Omental fat pad (tissue), 4 donors: ENCODE measurements around the gene CAPN14. TPM values are rescaled to one million over a fixed set of nuclear protein-coding genes. Genes with fewer than 3 reads are reported as not detected.

Experiments
- ATAC-seq: fragments of 150-250 bp; one replicate; pipeline ENCODE4 v1.9.1; 2016; ENCODE audit warnings: mild to moderate bottlenecking, moderate library complexity; ENCODE audit not compliant: low FRiP score
- DNase-seq: peaks from one replicate; pipeline ENCODE4 v3.0.0-alpha.2; 2019; ENCODE audit warnings: low spot score
- total RNA-seq, 4 donors: library from RNA; depleted of rRNA; stranded (reverse); fragments of >200 nt; gene quantifications; one replicate each; pipeline ENCODE4 v1.1.0, GENCODE V29; 2016
- TF ChIP-seq, protein P1 (sequence below), 3 donors: fragments of 450-650 bp; IDR thresholded peaks; one replicate each; pipeline ENCODE4 v1.5.1; 2016 to 2017; ENCODE audit warnings: antibody characterized with exemption in 3 of 3, mild to moderate bottlenecking in 3 of 3, moderate library complexity in 2 of 3

Gene CAPN14
- total RNA-seq, 4 donors from 2014 or later, result 0.13 TPM; not detected in 3

DNA sequence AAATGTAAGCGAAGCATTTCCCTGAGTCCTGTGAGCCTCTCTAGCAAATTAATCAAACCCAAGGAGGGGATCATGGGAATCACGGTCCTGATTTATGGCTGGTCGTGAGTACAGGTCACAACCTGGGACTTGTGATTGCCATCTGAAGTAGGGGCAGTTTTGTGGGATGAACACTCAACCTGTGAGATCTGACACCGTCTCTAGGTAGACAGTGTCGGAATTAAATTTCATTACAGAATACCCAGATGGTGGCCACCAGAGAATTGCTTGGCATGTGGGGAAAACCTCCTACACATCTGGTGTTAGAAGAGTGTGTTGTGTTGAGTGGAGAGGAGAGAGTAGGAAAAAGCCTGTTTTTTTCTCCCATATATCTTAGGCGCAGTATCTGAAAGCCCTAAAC lies 12.5 kb downstream of the CAPN14 start:
- DNase-seq, result no peak

DNA sequence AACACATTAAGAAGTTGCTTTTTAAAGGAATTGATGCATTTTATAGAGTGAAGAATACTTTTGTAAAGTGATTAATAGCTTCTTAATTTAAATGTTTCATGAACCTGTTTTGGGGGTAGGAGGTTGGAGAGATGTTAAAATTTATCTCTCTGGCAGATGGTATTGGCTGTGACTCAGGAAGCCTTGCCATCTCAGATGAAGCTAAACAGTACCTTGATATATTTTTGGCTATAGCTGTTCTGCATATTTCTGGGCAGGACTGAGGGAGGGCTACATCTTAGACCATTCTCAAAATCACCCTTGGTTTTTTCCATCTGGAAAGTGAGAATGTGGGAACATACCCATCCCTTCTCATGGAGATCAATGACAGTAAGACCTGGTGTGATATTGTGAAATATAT lies 13.4 kb downstream of the CAPN14 start:
- ATAC-seq (no peak), DNase-seq (no peak)
- TF ChIP-seq, protein P1, sequence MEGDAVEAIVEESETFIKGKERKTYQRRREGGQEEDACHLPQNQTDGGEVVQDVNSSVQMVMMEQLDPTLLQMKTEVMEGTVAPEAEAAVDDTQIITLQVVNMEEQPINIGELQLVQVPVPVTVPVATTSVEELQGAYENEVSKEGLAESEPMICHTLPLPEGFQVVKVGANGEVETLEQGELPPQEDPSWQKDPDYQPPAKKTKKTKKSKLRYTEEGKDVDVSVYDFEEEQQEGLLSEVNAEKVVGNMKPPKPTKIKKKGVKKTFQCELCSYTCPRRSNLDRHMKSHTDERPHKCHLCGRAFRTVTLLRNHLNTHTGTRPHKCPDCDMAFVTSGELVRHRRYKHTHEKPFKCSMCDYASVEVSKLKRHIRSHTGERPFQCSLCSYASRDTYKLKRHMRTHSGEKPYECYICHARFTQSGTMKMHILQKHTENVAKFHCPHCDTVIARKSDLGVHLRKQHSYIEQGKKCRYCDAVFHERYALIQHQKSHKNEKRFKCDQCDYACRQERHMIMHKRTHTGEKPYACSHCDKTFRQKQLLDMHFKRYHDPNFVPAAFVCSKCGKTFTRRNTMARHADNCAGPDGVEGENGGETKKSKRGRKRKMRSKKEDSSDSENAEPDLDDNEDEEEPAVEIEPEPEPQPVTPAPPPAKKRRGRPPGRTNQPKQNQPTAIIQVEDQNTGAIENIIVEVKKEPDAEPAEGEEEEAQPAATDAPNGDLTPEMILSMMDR (IDR thresholded peaks at IDR 0.05), result no peak

More for the DNA sequence above, 12.5 kb downstream of the CAPN14 start:
- ATAC-seq, result no peak
- TF ChIP-seq, protein P1 (IDR thresholded peaks at IDR 0.05), result no peak

DNA sequence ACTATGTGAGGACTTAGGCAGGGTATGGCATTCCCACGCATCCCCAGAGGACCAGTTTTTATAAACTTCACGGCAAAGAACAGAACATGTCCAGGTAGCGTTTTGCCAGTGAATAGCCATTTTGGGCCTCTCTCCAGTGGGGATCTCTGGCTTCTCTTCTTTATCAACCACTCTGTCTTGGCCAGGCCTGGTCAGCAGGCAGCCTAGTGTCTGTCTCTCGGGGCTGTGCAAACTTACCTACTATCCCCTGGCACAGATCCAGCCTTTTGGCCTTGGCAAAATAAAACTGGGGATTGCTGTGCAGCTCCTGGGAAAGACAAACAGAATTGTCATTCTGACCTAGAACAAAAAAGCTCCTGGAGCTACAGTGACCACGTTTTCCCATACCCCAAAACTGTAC lies 14.5 kb downstream of the CAPN14 start:
- TF ChIP-seq, protein P1 (IDR thresholded peaks at IDR 0.05), result no peak
- no peak for ATAC-seq
- DNase-seq, result no peak

DNA sequence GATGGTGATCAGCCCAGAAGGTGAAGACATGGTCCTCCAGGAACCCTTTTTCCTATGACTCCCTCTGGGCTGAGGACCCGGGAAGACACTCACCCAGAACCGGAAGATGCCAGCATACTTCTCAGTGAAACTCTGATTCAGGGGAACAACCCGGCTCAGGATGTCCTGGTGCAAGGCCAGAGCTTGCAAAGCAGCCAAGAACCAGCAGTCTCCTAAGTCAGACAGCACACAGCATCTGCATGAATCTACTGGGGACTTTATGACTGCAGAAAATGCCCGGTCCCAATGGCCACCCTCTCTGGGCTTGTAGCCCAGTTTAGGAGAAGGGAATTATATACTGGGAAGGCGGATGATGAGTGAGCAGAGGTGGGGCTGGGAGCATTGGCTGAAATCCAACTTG lies 15.3 kb downstream of the CAPN14 start:
- ATAC-seq (no peak), DNase-seq (no peak)
- TF ChIP-seq, protein P1 (IDR thresholded peaks at IDR 0.05), result no peak

DNA sequence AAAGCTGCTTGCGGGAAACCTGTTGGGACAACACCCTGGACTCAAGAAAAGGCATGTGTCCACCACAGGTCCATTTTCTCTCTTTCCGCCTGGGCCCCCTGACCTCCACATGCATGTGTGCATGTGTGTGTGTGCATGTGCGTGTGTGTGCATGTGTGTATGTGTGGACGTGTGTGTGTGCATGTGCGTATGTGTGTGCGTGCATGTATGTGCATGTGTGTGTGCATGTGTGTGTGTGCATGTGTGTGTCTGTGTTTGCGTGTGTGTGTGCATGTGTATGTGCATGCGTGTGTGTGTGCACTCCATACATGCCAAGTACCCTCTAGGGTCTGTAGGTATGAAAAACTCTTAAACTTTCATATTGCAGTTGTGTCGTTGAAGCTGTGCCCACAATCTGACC lies 16.3 kb downstream of the CAPN14 start:
- no peak for DNase-seq
- no peak for ATAC-seq
- TF ChIP-seq, protein P1 (IDR thresholded peaks at IDR 0.05), result no peak

DNA sequence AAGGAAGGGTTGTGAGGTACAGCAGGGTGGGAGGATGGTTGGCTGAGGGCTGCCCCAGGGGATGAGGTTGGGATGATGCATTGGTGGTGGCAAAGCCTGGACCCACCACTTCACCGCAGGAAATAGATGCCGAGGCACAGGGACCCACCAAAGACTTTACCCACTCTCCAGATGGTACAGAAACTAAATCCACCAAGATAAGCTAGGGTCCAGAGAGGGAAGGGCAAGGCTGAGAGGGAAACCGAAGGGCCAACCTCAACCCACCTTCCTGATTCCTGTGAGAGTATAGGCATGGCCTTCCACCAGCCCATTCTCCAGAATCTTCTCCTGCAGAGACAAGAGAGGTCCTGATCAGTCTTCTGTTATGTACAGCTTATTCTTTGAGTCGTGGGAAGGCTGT lies 18.1 kb downstream of the CAPN14 start:
- ATAC-seq, result no peak
- TF ChIP-seq, protein P1 (IDR thresholded peaks at IDR 0.05), result no peak
- no peak for DNase-seq

DNA sequence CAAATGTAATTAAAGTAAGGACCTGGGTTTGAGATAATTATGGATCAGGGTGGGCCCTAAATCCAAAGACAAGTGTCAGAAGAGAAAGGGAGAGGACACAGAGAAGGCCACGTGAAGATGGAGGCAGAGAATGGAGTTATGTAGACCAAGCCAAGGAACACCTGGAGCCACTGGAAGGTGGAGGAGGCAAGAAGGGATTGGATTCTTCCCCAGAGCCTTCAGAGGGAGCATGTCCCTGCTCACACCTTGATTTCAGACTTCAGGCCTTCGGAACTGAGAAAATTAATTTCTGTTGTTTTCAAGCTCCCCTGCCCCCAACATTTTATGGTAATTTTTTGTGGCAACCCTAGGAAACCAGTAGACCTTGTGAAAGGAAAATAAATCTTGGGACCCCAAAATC lies 19.6 kb downstream of the CAPN14 start:
- ATAC-seq (no peak), DNase-seq (no peak)
- TF ChIP-seq, protein P1 (IDR thresholded peaks at IDR 0.05), result no peak
